Esophagus squamous epithelium (tissue), 4 donors: ENCODE measurements around the gene MAGEB4.

Experiments
- POLR2A ChIP-seq, 4 donors: fragments of 450-650 bp; IDR thresholded peaks; one replicate each; pipeline ENCODE4 v1.6.1; 2017; ENCODE audit warnings: antibody characterized with exemption in 4 of 4, mild to moderate bottlenecking in 4 of 4, moderate library complexity in 3 of 4
- TF ChIP-seq, protein P1 (sequence below), 6 experiments: fragments of 450-650 bp in 4 of 6; fragments of 200-600 bp in 2 of 6; sonication (generic) in 2 of 6; IDR thresholded peaks; one replicate each; pipeline ENCODE4 v1.5.1; 2016 to 2019; ENCODE audit warnings: antibody characterized with exemption in 6 of 6, mild to moderate bottlenecking in 4 of 6, moderate library complexity in 4 of 6

DNA sequence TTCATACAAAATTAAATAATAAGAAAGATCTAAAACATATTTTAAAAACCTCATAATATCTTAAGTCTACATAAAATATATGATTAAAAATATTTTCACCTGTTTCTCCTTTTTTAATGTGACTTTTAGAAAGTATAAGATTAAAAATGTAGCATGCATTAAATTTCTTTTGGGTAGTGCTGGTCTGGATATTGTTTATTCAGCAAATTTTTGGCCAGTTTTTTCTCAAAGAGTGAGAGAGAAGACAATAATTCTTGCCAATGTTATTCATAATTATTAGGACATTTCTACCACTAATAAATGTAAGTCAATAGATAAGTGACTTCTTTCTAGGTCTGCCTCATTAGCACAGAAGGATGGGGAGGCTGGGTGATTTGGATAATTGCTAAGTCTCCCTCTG lies 19.2 kb downstream of the MAGEB4 start:
- TF ChIP-seq, protein P1, sequence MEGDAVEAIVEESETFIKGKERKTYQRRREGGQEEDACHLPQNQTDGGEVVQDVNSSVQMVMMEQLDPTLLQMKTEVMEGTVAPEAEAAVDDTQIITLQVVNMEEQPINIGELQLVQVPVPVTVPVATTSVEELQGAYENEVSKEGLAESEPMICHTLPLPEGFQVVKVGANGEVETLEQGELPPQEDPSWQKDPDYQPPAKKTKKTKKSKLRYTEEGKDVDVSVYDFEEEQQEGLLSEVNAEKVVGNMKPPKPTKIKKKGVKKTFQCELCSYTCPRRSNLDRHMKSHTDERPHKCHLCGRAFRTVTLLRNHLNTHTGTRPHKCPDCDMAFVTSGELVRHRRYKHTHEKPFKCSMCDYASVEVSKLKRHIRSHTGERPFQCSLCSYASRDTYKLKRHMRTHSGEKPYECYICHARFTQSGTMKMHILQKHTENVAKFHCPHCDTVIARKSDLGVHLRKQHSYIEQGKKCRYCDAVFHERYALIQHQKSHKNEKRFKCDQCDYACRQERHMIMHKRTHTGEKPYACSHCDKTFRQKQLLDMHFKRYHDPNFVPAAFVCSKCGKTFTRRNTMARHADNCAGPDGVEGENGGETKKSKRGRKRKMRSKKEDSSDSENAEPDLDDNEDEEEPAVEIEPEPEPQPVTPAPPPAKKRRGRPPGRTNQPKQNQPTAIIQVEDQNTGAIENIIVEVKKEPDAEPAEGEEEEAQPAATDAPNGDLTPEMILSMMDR (IDR thresholded peaks at IDR 0.05) = no peak
- no peak for TF ChIP-seq POLR2A (IDR thresholded peaks at IDR 0.05)
